Subcutaneous abdominal adipose tissue (tissue), 5 donors: Measurements from ENCODE around the gene CSRP1.
A peak's percentile ranks its signal among the peaks of the same experiment; 100 is the strongest.
"Not testable (repeated sequence)": the region's sequence is repeated elsewhere in the genome, so short reads cannot be mapped to it uniquely, and the experiment has no call there.

Experiments used
- H3K27ac ChIP-seq: one replicate; pipeline ENCODE4 v1.7.0; 2013; ENCODE audit warnings: low read depth, mild to moderate bottlenecking, inconsistent platforms, low read length, moderate library complexity
- H3K27me3 ChIP-seq, 5 donors: one replicate each; pipeline ENCODE4 v1.7.0; 2013; ENCODE audit warnings: low read length in 5 of 5, inconsistent platforms in 1 of 5; ENCODE audit not compliant: control insufficient read depth in 5 of 5, insufficient read depth in 4 of 5
- H3K36me3 ChIP-seq, 5 donors: one replicate each; pipeline ENCODE4 v1.7.0; 2013; ENCODE audit warnings: low read length in 5 of 5; ENCODE audit not compliant: control insufficient read depth in 5 of 5, insufficient read depth in 5 of 5
- H3K4me1 ChIP-seq, 5 donors: one replicate each; pipeline ENCODE4 v1.7.0; 2013; ENCODE audit warnings: low read length in 5 of 5, mild to moderate bottlenecking in 3 of 5, moderate library complexity in 1 of 5; ENCODE audit not compliant: control insufficient read depth in 5 of 5, insufficient read depth in 5 of 5
- H3K4me3 ChIP-seq, 5 donors: one replicate each; pipeline ENCODE4 v1.7.0; 2013; ENCODE audit warnings: low read length in 5 of 5, low read depth in 1 of 5
- H3K9ac ChIP-seq, 5 donors: one replicate each; pipeline ENCODE4 v1.7.0; 2013; ENCODE audit warnings: low read length in 5 of 5, mild to moderate bottlenecking in 4 of 5, moderate library complexity in 3 of 5
- H3K9me3 ChIP-seq, 5 donors: one replicate each; pipeline ENCODE4 v1.7.0; 2013; ENCODE audit warnings: low read length in 5 of 5; ENCODE audit not compliant: control insufficient read depth in 5 of 5
- donor health status: healthy.
- donor health status: healthy.
- donor health status: healthy.
- donor health status: healthy.
- donor health status: healthy.

CSRP1 gene

GRCh38 chr1:201499795-201500669 is 6.9 kb downstream of the CSRP1 start:
- no peak overlapping the region for H3K4me3 ChIP-seq

GRCh38 chr1:201499191-201499590 is 7.7 kb downstream of the CSRP1 start:
- peaks cover 0 to 31% (median 16%) of the 10 kb centered on the region in 5 donors for H3K36me3 ChIP-seq
- H3K27me3 ChIP-seq = no peaks in the 10 kb centered on the region
- no peak overlapping the region for H3K4me3 ChIP-seq
- no peaks in the 10 kb centered on the region for H3K9me3 ChIP-seq
- H3K9ac ChIP-seq = no peak overlapping the region
- no peak overlapping the region for H3K27ac ChIP-seq
- H3K4me1 ChIP-seq = peaks cover 18 to 73% (median 63%) of the 10 kb centered on the region in 5 donors

More at GRCh38 chr1:201499795-201500669, 6.9 kb downstream of the CSRP1 start:
- no peaks in the 10 kb centered on the region for H3K27me3 ChIP-seq
- peak overlapping the region; percentile 74 for H3K27ac ChIP-seq
- H3K4me1 ChIP-seq = peaks cover 20 to 71% (median 61%) of the 10 kb centered on the region in 5 donors
- H3K36me3 ChIP-seq = peaks cover 0 to 23% (median 14%) of the 10 kb centered on the region in 5 donors
- H3K9me3 ChIP-seq = no peaks in the 10 kb centered on the region
- H3K9ac ChIP-seq = peak overlapping the region in 3 of 5 donors; percentile 24 to 66 (median 37)

GRCh38 chr1:201498621-201499020 is 8.3 kb downstream of the CSRP1 start:
- H3K36me3 ChIP-seq = peaks cover 0 to 34% (median 19%) of the 10 kb centered on the region in 5 donors
- H3K9ac ChIP-seq = no peak overlapping the region
- no peak overlapping the region for H3K27ac ChIP-seq
- H3K9me3 ChIP-seq = no peaks in the 10 kb centered on the region
- no peaks in the 10 kb centered on the region for H3K27me3 ChIP-seq
- H3K4me1 ChIP-seq = peaks cover 18 to 73% (median 63%) of the 10 kb centered on the region in 5 donors
- no peak overlapping the region for H3K4me3 ChIP-seq

- Histone ChIP-seq H3K27ac (no peak overlapping the region), H3K36me3 (peaks cover 0 to 37% (median 21%) of the 10 kb centered on the region in 5 donors), H3K4me3 (no peak overlapping the region), H3K9ac (no peak overlapping the region), H3K4me1 (peaks cover 16 to 71% (median 63%) of the 10 kb centered on the region in 5 donors), H3K27me3 (no peaks in the 10 kb centered on the region), H3K9me3 (no peaks in the 10 kb centered on the region)
Measured at GRCh38 chr1:201497935-201498509, 8.9 kb downstream of the CSRP1 start.

GRCh38 chr1:201496296-201496690 is 10.6 kb downstream of the CSRP1 start:
- no peaks in the 10 kb centered on the region for H3K9me3 ChIP-seq
- no peaks in the 10 kb centered on the region for H3K27me3 ChIP-seq
- peaks cover 16 to 74% (median 67%) of the 10 kb centered on the region in 5 donors for H3K4me1 ChIP-seq
- peak overlapping the region in 2 of 5 donors; percentile 31 to 49 for H3K9ac ChIP-seq
- H3K36me3 ChIP-seq = peaks cover 0 to 45% (median 25%) of the 10 kb centered on the region in 5 donors
- H3K4me3 ChIP-seq = no peak overlapping the region
- peak overlapping the region; percentile 37 for H3K27ac ChIP-seq

GRCh38 chr1:201495551-201496295 is 11.2 kb downstream of the CSRP1 start:
- H3K4me3 ChIP-seq = no peak overlapping the region
- no peaks in the 10 kb centered on the region for H3K27me3 ChIP-seq
- H3K9ac ChIP-seq = peak overlapping the region in 1 of 5 donors; percentile 49
- peaks cover 0 to 45% (median 25%) of the 10 kb centered on the region in 5 donors for H3K36me3 ChIP-seq
- peak overlapping the region; percentile 37 for H3K27ac ChIP-seq
- H3K9me3 ChIP-seq = no peaks in the 10 kb centered on the region
- peaks cover 11 to 73% (median 66%) of the 10 kb centered on the region in 5 donors for H3K4me1 ChIP-seq

- peaks cover 13 to 76% (median 71%) of the 10 kb centered on the region in 5 donors for H3K4me1 ChIP-seq
Measured at GRCh38 chr1:201493757-201494617, 12.9 kb downstream of the CSRP1 start.

GRCh38 chr1:201493026-201493656 is 13.8 kb downstream of the CSRP1 start:
- H3K36me3 ChIP-seq = peaks cover 0 to 51% (median 22%) of the 10 kb centered on the region in 5 donors
- peak overlapping the region; percentile 6 for H3K27ac ChIP-seq
- H3K27me3 ChIP-seq, H3K4me3 ChIP-seq, H3K9me3 ChIP-seq, H3K9ac ChIP-seq: not testable (repeated sequence)
- peaks cover 17 to 83% (median 74%) of the 10 kb centered on the region in 5 donors for H3K4me1 ChIP-seq

More at GRCh38 chr1:201493757-201494617, 12.9 kb downstream of the CSRP1 start:
- peaks cover 0 to 51% (median 25%) of the 10 kb centered on the region in 5 donors for H3K36me3 ChIP-seq
- no peak overlapping the region for H3K4me3 ChIP-seq
- no peaks in the 10 kb centered on the region for H3K9me3 ChIP-seq
- H3K27me3 ChIP-seq = no peaks in the 10 kb centered on the region
- H3K27ac ChIP-seq = no peak overlapping the region
- no peak overlapping the region for H3K9ac ChIP-seq
